T-cell (primary cell): ENCODE results near the gene PARD3. TPM values are rescaled to one million over a fixed set of nuclear protein-coding genes. Genes with fewer than 3 reads are reported as not detected.

Source experiments
- ATAC-seq, 4 experiments: fragments of 200-7000 bp in 3 of 4; fragments of 150-1000 bp in 1 of 4; cut with Tn5 transposase; replicated peaks in 1 of 4; 1 replicate in 3 of 4; 2 replicates in 1 of 4; pipeline ENCODE4 v1.10.0; 2021; ENCODE audit warnings: moderate library complexity in 3 of 4, mild to moderate bottlenecking in 2 of 4, moderate number of reproducible peaks in 1 of 4
- CTCF ChIA-PET, 2 donors: fragments of 300-600 bp; sonication (Branson Sonifier 250); formaldehyde crosslinking; loops; one replicate each; lab custom pipeline; 2022; ENCODE audit warnings: antibody characterized with exemption in 2 of 2; lab: Charles Lee
- POLR2A ChIA-PET, 2 donors: fragments of 300-600 bp; sonication (Branson Sonifier 250); formaldehyde crosslinking; loops; one replicate each; lab custom pipeline; 2022; ENCODE audit warnings: antibody characterized with exemption in 2 of 2; lab: Charles Lee
- DNase-seq, 35 experiments: peaks; one replicate each; pipeline versions ENCODE4 v3.0.0 to v3.0.0-alpha.2; 2013 to 2023
- H3K27ac ChIP-seq: one replicate; pipeline ENCODE4 v1.5.1; 2013; ENCODE audit warnings: low read length
- H3K27me3 ChIP-seq, 2 experiments: replicated peaks in 1 of 2; 1 replicate in 1 of 2; 2 replicates in 1 of 2; pipeline versions ENCODE4 v1.6.1 to v1.7.0; 2013; ENCODE audit warnings: low read length in 1 of 2, mixed read lengths in 1 of 2; ENCODE audit not compliant: control insufficient read depth in 2 of 2, insufficient read depth in 2 of 2; ENCODE audit errors: extremely low read depth in 1 of 2
- H3K36me3 ChIP-seq, 2 donors: 1 replicate in 1 of 2; 2 replicates in 1 of 2; pipeline versions ENCODE4 v1.6.1 to v1.7.0; 2013; ENCODE audit warnings: low read length in 1 of 2; ENCODE audit not compliant: control insufficient read depth in 2 of 2, insufficient read depth in 1 of 2; ENCODE audit errors: extremely low read depth in 1 of 2
- H3K4me1 ChIP-seq, 2 experiments: 1 replicate in 1 of 2; 2 replicates in 1 of 2; pipeline versions ENCODE4 v1.6.1 to v1.7.0; 2013; ENCODE audit warnings: low read length in 2 of 2, mixed read lengths in 1 of 2; ENCODE audit not compliant: insufficient read depth in 2 of 2, control insufficient read depth in 1 of 2; ENCODE audit errors: extremely low read depth in 1 of 2
- H3K4me3 ChIP-seq, 2 donors: 1 replicate in 1 of 2; 2 replicates in 1 of 2; pipeline versions ENCODE4 v1.5.1 to v1.7.0; 2013; ENCODE audit warnings: mild to moderate bottlenecking in 2 of 2, low read length in 1 of 2, moderate library complexity in 1 of 2; ENCODE audit not compliant: control insufficient read depth in 1 of 2; ENCODE audit errors: extremely low read depth in 1 of 2
- H3K9me3 ChIP-seq: 2 replicates; pipeline ENCODE4 v1.7.0; 2013
- H3K27ac Mint-ChIP-seq, 2 donors: one replicate each; pipeline ENCODE4 v1.8.0; 2020 to 2021; ENCODE audit warnings: mild to moderate bottlenecking in 2 of 2, mixed read lengths in 2 of 2
- H3K27me3 Mint-ChIP-seq, 2 donors: one replicate each; pipeline ENCODE4 v1.8.0; 2021 to 2022; ENCODE audit warnings: mixed read lengths in 2 of 2
- H3K36me3 Mint-ChIP-seq: one replicate; pipeline ENCODE4 v1.8.0; 2021; ENCODE audit warnings: mixed read lengths
- H3K4me1 Mint-ChIP-seq, 3 donors: one replicate each; pipeline ENCODE4 v1.8.0; 2020 to 2022; ENCODE audit warnings: mixed read lengths in 3 of 3, mild to moderate bottlenecking in 1 of 3
- H3K4me3 Mint-ChIP-seq, 3 donors: one replicate each; pipeline ENCODE4 v1.8.0; 2020 to 2022; ENCODE audit warnings: mild to moderate bottlenecking in 3 of 3, mixed read lengths in 3 of 3, moderate library complexity in 3 of 3
- H3K9me3 Mint-ChIP-seq, 3 donors: one replicate each; pipeline ENCODE4 v1.8.0; 2020 to 2022; ENCODE audit warnings: mixed read lengths in 3 of 3
- WGBS: methylation state at CpG from one replicate; pipeline ENCODE4 v1.1.5; 2013; ENCODE audit warnings: missing lambda C conversion rate; ENCODE audit not compliant: insufficient coverage; 5-methylcytosine and 5-hydroxymethylcytosine counted together
- total RNA-seq, 35 experiments: library from RNA in 6 of 35; stranded (reverse) in 6 of 35; fragments of 120-200 nt in 1 of 35; gene quantifications; one replicate each; pipeline versions ENCODE4 v1.2.1 to v1.2.4 and lab custom pipeline; 2013 to 2026

Gene PARD3
- total RNA-seq, 5 donors from 2014 or later (not counting 1 experiment from before 2014, with no cell fraction given) = 0.36 to 0.92 (median 0.65) TPM

- Histone ChIP-seq H3K27ac (no peak overlapping the region), H3K4me1 (peaks cover 0 to 9% of the 10 kb centered on the region in 2 experiments), H3K27me3 (no peaks in the 10 kb centered on the region), H3K9me3 (no peaks in the 10 kb centered on the region), H3K36me3 (no peaks in the 10 kb centered on the region), H3K4me3 (no peak overlapping the region)
- CTCF ChIA-PET = no interaction called here
- peaks cover 16 to 20% of the 10 kb centered on the region in 2 donors for H3K27me3 Mint-ChIP-seq
- DNase-seq (no peak), ATAC-seq (no peak)
- POLR2A ChIA-PET = no interaction called here
- no peaks in the 10 kb centered on the region for H3K36me3 Mint-ChIP-seq
- WGBS = 92% methylated on average over 2 of the region's 4 CpGs
- no peak overlapping the region for H3K4me3 Mint-ChIP-seq
- H3K9me3 Mint-ChIP-seq = no peaks in the 10 kb centered on the region
- no peak overlapping the region for H3K27ac Mint-ChIP-seq
- no peaks in the 10 kb centered on the region for H3K4me1 Mint-ChIP-seq
Measured at GRCh38 chr10:34773636-34774630, 41.2 kb downstream of the PARD3 start.

- Histone ChIP-seq H3K4me3 (no peak overlapping the region), H3K27ac (no peak overlapping the region), H3K4me1 (peaks cover 0 to 9% of the 10 kb centered on the region in 2 experiments), H3K36me3 (no peaks in the 10 kb centered on the region), H3K27me3 (peaks cover 0 to 4% of the 10 kb centered on the region in 2 experiments), H3K9me3 (no peaks in the 10 kb centered on the region)
- DNase-seq (no peak), ATAC-seq (no peak)
- CTCF ChIA-PET = no interaction called here
- no peak overlapping the region for H3K4me3 Mint-ChIP-seq
- POLR2A ChIA-PET = no interaction called here
- no peaks in the 10 kb centered on the region for H3K4me1 Mint-ChIP-seq
- 17% methylated on average over 1 of the region's 4 CpGs for WGBS
- H3K36me3 Mint-ChIP-seq = no peaks in the 10 kb centered on the region
- H3K9me3 Mint-ChIP-seq = no peaks in the 10 kb centered on the region
- no peak overlapping the region for H3K27ac Mint-ChIP-seq
- H3K27me3 Mint-ChIP-seq = peaks cover 12 to 20% of the 10 kb centered on the region in 2 donors
Measured at GRCh38 chr10:34771525-34771924, 43.6 kb downstream of the PARD3 start.

GRCh38 chr10:34771106-34771505 lies 44.0 kb downstream of the PARD3 start:
- peaks cover 0 to 9% of the 10 kb centered on the region in 2 experiments for H3K4me1 ChIP-seq
- POLR2A ChIA-PET = no interaction called here
- no CpG with 5 or more reads among the region's 3 CpGs for WGBS
- Mint-ChIP-seq H3K4me1 (no peaks in the 10 kb centered on the region), H3K9me3 (no peaks in the 10 kb centered on the region), H3K36me3 (no peaks in the 10 kb centered on the region), H3K4me3 (no peak overlapping the region), H3K27ac (no peak overlapping the region), H3K27me3 (peaks cover 12 to 17% of the 10 kb centered on the region in 2 donors)
- no peaks in the 10 kb centered on the region for H3K9me3 ChIP-seq
- ATAC-seq (no peak), DNase-seq (no peak)
- no peaks in the 10 kb centered on the region for H3K36me3 ChIP-seq
- H3K4me3 ChIP-seq = no peak overlapping the region
- CTCF ChIA-PET = no interaction called here
- H3K27ac ChIP-seq = no peak overlapping the region
- peaks cover 0 to 4% of the 10 kb centered on the region in 2 experiments for H3K27me3 ChIP-seq

- ChIA-PET CTCF (no interaction called here), POLR2A (no interaction called here)
- Mint-ChIP-seq H3K27me3 (peaks cover 12 to 16% of the 10 kb centered on the region in 2 donors), H3K36me3 (no peaks in the 10 kb centered on the region), H3K9me3 (no peaks in the 10 kb centered on the region), H3K27ac (no peak overlapping the region), H3K4me1 (no peaks in the 10 kb centered on the region), H3K4me3 (no peak overlapping the region)
- Histone ChIP-seq H3K27ac (no peak overlapping the region), H3K4me1 (peaks cover 0 to 9% of the 10 kb centered on the region in 2 experiments), H3K9me3 (no peaks in the 10 kb centered on the region), H3K36me3 (no peaks in the 10 kb centered on the region), H3K27me3 (peaks cover 0 to 4% of the 10 kb centered on the region in 2 experiments), H3K4me3 (no peak overlapping the region)
- WGBS = 64% methylated on average over 2 of the region's 2 CpGs
- DNase-seq (no peak), ATAC-seq (no peak)
Measured at GRCh38 chr10:34769899-34770298, 45.2 kb downstream of the PARD3 start.

- ChIA-PET POLR2A (no interaction called here), CTCF (no interaction called here)
- H3K9me3 Mint-ChIP-seq = no peaks in the 10 kb centered on the region
- ATAC-seq = no peak
- WGBS = 86% methylated on average over 8 of the region's 8 CpGs
- peaks cover 12 to 16% of the 10 kb centered on the region in 2 donors for H3K27me3 Mint-ChIP-seq
- Histone ChIP-seq H3K4me1 (peaks cover 0 to 9% of the 10 kb centered on the region in 2 experiments), H3K36me3 (no peaks in the 10 kb centered on the region), H3K27ac (no peak overlapping the region), H3K9me3 (no peaks in the 10 kb centered on the region), H3K27me3 (peaks cover 0 to 4% of the 10 kb centered on the region in 2 experiments), H3K4me3 (no peak overlapping the region)
- no peaks in the 10 kb centered on the region for H3K36me3 Mint-ChIP-seq
- H3K4me3 Mint-ChIP-seq = no peak overlapping the region
- no peaks in the 10 kb centered on the region for H3K4me1 Mint-ChIP-seq
- H3K27ac Mint-ChIP-seq = no peak overlapping the region
- no peak for DNase-seq
Measured at GRCh38 chr10:34768972-34769330, 46.1 kb downstream of the PARD3 start.

GRCh38 chr10:34768261-34768971 lies 46.7 kb downstream of the PARD3 start:
- no peak for DNase-seq
- peaks cover 12 to 16% of the 10 kb centered on the region in 2 donors for H3K27me3 Mint-ChIP-seq
- ChIA-PET POLR2A (no interaction called here), CTCF (no interaction called here)
- H3K4me3 Mint-ChIP-seq = no peak overlapping the region
- H3K27ac ChIP-seq = no peak overlapping the region
- peaks cover 0 to 4% of the 10 kb centered on the region in 2 experiments for H3K27me3 ChIP-seq
- H3K36me3 ChIP-seq = no peaks in the 10 kb centered on the region
- ATAC-seq = no peak
- no peak overlapping the region for H3K4me3 ChIP-seq
- H3K9me3 ChIP-seq = no peaks in the 10 kb centered on the region
- H3K9me3 Mint-ChIP-seq = no peaks in the 10 kb centered on the region
- H3K4me1 ChIP-seq = peaks cover 0 to 9% of the 10 kb centered on the region in 2 experiments
- 93% methylated on average over 14 of the region's 15 CpGs for WGBS
- no peak overlapping the region for H3K27ac Mint-ChIP-seq
- H3K4me1 Mint-ChIP-seq = no peaks in the 10 kb centered on the region
- H3K36me3 Mint-ChIP-seq = no peaks in the 10 kb centered on the region
